Activated CD4-positive, alpha-beta T cell treated with anti-CD3 and anti-CD28 coated beads for 24 hours (primary cell): Measurements from ENCODE around the gene MAPKAPK3.

Experiments
- DNase-seq, 2 donors: peaks; one replicate each; pipeline ENCODE4 v3.0.0-alpha.2; 2020; ENCODE audit warnings: low read depth in 2 of 2

The MAPKAPK3 gene

DNA sequence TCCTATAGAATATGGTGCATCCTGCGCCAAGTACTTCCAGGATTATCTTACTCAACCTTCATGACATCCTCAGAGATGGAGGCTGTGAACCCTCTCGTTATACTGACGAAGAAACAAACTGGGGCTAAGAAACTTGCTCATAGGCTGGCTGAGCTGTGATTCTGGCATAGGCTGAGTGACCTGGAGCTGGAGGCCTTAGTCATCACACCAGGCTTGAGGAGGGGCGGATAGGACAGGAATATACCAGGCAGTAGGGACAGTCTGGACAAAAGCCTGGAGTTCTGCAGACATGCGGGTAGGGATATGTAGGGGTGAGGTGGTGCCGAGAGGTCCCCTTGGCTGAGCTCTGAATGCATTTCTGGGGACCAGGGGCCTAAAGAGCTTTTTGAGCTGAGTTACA lies 29.6 kb upstream of the MAPKAPK3 start:
- DNase-seq, result no peak

DNA sequence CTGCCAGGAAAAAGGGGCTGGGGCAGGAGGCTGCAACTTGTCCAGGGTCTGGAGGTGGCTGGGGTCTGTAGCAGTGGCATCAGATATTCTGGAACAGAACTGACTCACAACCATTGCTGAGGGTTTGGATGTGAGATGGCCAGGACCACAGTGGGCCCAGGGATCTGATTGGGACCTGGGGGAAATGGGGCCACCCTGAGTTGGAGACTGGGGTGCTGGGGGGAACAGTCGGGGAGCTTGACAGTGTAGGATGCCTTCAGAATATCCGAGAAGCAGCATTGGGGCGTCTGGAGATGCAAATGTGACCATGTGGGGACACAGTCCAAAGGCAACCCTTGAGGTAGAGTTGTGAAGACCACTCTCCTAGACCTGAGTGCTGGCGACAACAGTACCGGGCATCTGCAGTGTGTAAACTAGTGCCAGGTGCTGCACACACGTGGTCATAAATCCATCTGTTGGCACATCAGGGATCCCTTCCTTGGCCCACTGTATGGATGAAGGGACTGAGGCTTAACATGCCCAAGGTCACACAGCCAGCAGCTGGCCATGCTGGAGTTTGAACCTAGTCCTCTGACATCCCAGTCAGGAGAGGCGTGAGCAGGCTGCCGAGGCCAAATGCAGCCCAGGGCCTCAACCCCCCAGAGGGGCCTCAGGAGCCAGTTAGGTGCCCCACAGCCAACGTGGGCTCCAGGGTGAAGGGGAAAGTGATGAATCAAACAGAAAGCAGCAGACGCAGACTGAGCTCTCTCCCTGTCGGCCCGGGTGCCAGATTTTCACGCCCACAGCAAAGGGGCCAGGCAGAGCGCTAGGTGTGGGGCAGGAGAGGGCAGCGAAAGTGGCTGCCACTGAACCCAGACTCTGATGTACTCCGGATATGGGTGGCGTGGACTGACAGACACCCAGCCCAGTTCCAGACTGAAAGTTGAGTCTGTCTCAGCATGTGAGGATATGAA lies 28.9 kb upstream of the MAPKAPK3 start:
- peak; percentile 75 to 80 for DNase-seq

- no peak for DNase-seq
These were observed 28.1 kb upstream of the MAPKAPK3 start for GRCh38 chr3:50588759-50589433.

- DNase-seq, result no peak
These were observed 25.7 kb upstream of the MAPKAPK3 start for GRCh38 chr3:50591196-50591741.

DNA sequence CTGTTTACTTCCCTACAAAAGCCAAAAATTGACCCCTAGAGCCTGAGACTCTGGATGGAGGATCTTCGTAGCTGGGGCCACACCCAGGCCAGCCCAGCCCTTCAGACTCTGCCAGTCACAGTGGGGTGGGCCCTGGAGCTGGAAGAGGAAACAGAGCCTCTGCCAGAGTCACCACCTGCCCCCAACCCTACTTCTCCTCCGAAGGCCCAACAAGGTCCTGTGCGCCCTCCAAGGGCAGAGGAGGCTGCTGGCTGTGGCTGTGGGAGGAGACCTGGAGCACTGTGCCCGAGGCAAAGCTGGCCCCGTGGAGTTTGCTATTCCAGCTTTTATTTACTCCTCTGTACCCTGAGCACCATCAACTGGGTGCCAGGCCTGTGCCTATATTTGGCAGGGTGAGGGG lies 24.4 kb upstream of the MAPKAPK3 start:
- DNase-seq, result no peak

GRCh38 chr3:50594253-50594785 lies 22.6 kb upstream of the MAPKAPK3 start:
- DNase-seq, result no peak

DNA sequence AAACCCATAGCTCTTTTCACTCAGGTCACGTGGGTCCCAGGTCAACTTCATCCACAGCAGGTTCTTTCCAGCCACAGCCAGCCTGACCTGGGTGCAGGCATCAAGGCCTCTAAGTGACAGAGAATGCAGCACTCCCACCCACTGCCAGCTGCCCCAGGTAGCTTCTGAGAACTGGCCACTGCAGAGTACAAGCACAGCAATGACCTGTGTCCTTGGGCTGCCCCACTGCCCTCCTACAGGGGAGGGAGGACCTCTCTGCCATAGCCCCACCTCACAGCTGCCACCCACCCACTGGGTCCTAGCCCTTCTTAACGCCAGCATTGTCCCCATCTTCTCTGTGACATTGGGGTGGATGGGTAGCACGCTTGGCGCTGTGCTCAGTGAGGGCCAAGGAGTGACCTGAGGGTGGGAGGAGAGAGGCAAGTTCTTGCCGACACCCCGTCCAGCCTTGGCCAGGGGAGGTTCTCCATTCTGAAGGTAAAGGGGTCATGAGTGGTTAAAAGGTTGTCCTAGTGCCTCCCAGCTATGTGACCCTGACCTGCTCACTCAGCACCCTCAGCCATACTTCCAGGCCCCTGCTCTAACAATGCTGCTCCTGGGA lies 17.7 kb upstream of the MAPKAPK3 start:
- DNase-seq, result no peak

DNA sequence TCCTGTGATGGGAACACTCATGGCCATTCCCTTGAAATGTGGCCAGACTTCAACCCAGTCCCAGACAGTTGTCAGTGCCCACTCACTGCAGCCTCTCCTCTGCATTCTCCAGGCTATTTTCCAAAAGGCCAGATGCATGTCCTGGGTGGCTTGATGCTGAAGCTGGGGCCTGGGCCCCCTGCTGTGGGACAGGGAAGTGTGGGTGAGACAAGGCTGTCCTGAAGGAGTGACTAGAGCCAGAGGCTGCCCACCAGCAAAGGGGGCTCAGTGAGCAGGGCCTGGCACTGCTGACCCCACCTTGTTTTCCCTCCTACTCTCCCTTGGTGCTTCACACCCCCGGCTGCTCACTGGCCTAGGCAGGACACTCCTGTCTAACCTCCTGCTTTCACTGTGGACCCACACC lies 17.2 kb upstream of the MAPKAPK3 start:
- DNase-seq, result no peak

DNA sequence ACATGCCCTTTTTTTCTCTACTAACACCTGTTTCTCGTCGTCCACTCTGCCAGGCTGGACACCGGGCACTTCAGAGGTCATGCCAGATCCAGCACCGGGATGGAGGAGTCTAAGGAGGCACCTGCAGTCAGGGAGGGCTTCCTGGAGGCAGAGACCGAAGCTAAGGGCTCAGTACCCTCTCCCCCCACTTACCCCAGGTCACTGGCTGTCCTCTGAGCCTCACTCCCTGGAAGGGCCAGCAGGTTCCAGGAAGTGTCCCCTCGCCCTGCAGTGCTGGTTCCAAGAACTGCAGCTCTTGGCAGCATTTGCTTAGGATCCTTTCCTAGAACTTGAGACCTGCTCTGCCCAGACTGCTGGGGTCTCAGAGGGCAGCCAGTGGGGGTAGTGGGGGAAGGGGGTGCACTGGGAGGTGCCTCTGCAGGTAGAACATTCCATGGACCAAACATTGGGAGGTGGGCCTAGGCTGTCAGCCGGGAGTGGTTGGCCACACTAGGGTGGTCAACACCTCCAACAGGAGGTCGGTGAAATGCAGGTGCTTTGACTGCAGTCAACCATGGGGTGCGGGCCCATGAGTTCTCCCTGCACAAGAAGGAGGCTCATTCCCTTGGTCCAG lies 16.7 kb upstream of the MAPKAPK3 start:
- DNase-seq, result no peak

- peak; percentile 85 to 87 for DNase-seq
These were observed 15.9 kb upstream of the MAPKAPK3 start for GRCh38 chr3:50600841-50601591.

DNA sequence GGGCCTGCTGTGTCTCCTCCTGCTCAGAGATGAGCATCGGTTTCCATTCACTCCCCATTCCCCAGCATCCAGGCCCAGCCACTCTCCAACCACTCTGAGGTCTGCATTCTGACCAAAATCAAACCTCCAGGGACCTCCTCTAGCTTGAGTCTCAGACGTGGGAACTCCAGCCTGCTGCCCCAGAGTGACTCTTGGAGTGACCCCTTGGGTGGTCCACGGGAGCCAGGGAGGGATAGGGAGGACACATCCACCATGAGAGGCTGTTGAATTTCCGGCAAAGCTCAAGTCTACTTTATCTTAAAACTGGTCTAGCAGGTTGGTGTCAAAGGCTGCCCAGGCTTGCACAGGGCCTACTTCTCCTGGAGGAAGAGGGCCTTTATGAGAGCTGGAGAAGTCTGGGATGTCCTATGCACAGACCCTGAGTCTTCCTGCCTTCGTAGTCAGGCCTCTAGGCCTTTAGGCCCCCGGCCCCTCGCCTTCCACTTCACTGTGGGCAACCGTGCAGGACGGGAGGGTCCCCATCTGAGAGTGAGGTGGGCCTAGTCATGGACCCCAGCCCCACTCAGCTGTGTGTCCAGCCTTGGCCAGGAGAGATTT lies 14.3 kb upstream of the MAPKAPK3 start:
- no peak for DNase-seq

DNA sequence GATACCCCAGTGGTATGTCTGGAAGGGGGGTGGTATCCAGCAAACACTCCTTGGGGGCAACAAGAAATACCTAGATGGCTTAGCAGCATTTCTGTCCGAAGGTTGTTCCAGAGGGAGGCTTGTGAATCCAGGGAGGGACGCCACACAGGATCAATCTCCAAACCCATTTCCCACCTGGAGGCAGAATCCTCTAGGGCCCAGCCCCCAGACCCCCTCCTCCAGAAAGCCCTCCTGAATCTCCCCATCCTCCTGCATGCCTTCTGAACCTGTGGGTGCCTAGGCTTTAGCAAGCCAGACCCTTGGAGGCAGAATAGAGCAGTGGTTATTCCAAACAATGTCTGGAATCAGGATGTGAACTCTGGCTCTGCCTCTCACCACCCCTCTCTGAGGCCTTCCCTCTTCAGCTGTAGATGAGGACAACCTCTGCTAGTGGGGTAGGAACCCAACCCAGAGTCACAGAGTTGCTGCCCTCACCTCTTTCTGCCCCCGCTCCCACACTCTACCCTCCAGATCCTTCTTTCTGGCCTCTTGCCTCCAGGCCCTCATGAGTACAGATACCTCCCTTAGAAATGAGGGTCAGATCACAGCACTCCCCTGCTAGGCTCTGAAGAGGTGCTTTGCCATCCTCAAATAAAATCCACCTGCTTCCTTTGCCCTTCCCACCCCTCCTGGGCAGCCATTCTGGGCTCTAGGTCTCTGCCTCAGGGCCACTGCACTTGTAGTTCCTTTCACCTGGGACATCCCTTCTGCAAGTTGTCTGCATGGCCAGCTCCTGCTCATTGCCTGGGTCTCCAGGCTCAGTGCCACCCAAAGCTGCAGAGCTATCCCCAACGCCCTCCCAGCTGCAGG lies 13.5 kb upstream of the MAPKAPK3 start:
- DNase-seq, result no peak

DNA sequence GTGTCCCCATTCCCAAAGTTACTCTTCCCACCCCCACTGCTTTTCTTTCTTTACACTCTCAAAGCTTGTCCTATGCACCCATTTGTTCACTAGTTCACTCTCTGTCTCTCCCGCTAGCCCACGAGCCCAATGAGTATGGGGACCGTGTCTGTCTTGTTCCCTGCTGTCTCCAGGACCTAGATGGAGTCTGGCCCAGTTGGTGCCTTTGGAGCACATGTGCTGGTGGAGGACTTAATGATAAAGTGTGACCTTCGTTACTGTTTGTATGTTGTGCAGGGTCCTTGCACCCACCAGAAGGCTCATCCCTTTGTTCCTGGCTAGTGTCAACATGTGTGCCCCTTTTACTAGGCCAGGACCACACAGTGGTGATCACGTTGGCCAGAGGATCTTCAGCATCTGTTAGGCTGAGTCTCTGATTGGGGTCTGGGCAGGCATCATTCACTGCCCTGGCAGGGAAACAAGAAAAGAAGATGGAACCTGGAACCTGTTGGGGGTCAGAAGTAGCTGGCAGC lies 12.8 kb upstream of the MAPKAPK3 start:
- no peak for DNase-seq

- no peak for DNase-seq
These were observed 12.0 kb upstream of the MAPKAPK3 start for GRCh38 chr3:50604628-50605588.

DNA sequence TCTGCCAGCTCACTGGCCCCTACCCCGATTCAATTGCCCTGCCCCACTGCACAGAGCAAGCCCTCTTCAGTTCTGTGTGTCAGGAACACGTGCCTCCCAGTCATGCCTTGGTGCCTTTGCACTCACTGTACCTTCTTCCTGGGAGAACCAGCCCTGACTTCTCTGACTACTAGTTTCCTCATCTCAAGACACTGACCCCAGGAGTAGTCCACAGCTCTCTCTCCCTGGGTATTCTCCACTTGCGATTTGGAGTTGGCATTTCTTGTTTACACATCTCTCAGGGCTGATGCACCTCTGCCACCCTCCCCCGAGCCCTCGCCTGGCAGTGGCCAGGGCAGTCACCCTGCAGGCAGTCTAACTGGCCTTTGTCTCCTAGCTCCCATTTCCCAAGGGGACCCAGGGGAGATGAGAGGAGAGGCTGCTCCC lies 11.0 kb upstream of the MAPKAPK3 start:
- no peak for DNase-seq

DNA sequence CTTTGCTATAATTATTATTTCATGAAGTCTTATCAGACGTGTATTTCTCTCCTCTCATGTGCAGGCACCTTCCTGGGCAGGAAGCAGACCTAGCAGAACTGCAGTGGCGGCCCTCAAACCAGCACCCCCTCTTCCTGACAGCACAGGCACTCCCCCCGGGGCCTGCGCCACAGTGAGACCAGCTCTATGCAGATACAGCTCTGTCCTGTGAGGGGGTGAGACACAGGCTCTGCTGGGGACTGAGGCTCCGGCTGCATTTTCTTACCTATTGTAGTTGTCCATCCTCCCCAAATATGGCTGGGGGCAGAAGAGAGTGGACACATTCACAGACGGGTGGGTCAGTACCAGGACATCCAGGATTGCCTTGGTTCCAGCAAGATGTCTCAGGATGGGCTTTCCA lies 10.4 kb upstream of the MAPKAPK3 start:
- no peak for DNase-seq

- no peak for DNase-seq
These were observed 9.5 kb upstream of the MAPKAPK3 start for GRCh38 chr3:50607271-50608091.
